GM18499 (cell line): ENCODE results near the gene ZNF334.

Experiments
- ATAC-seq: cut with Tn5 transposase; IDR thresholded peaks from one replicate; pipeline ENCODE4 v1.9.1; 2021; ENCODE audit warnings: moderate number of reproducible peaks; ENCODE audit not compliant: insufficient read depth, unreplicated experiment

The ZNF334 gene

DNA sequence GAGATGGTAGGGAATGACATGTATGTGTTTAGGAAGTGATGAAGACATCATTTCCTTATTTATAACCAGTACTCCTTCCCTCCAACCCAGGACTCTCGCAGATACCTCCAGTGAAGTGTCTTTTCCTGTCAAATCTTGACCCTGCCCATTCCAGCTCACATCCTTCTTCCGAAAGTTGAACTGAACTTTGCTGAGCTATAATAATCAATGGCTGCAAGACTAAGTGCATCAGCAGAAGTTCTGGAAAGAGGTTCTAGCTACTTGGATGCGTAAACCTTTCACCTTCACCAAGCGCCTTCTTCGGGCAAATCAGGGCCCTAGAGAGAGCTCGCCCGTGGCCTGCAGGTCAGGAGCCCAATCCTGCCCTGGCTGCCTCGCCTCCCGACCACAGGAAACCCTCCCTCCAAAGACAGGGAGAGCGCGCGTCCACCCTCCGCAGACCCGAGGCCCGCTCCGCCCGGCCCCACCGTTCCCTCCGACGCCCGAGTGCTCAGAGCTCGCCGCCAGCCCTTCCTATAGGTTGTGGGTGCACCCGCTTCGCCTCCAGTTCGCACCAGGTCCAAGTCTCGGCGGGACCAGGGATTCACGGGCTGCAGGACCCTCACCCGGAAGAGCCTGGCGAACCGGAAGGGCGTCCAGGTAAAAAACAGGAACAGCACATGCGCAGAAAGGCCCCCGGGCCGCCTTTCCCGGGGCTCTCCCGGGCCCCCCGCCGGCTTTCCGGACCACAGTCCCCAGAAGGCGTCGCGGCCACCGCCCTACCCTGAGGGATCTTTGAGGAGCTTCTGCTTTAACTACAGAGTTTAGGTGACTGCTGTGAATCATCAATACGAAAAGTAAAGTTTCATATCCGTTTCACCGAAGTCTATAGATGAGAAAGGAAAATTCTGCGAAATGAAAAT is at the start of gene ZNF334:
TSS of gene ZNF334 (minus strand) at position 617 of the 902 bp plus-strand sequence. CDS start 1,457 bp downstream, outside the sequence.
- ATAC-seq: no peak

DNA sequence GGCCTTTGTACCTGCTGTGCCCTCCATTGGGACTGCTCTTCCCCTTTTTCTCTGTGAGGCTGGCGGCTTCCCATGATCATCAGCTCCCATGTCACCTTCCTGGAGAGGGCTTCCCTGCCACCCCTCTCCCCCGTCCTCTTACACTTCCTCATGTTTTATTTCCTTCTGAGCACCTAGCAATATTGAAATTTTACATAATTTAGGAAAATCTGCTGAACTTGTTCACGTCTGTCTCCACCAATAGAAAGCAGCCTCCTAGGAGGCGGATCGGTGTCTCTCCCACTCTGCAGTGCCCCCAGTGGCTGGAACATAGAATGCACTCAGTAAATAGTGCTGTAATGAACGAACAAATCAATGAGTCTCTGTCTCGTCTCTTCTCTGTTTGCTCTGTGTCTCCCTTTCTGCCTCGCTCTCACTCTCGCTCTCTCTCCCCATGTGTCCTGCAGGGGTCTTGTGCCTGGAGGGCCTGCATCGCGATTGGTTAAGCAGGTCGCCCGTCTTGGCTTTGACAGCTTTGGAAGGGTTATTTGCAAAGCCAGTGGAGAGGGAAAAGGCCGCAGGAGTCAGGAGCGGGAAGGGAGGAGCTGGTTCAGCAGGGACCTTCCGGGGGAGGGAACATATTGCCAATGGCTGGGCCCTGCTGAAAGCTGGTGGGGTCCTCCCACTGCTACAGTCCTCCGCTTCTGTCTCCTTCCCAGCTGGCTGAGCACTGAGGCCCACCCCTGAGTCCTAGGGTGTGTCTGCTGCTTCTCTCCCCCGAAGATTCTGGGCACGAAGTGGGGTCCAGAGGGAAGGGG is 49.2 kb upstream of the ZNF334 start:
- no peak for ATAC-seq

DNA sequence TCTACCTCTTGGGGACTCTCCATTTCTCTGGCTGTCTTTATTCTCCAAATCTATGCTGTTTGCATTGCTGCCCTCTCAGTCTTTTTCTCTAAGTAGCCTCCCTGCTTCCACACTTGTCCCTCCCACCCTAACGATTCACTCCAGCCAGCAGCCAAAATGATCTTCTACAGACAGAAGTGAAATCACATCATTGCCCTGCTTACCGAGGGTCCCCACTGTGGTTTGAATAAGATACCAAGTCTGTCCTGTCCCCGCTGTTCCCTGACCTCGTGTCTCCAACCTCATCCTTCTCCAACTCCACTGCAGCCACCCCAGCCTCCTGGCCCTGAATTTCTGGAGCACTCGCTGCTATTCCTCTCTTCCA is 48.6 kb upstream of the ZNF334 start:
- no peak for ATAC-seq

DNA sequence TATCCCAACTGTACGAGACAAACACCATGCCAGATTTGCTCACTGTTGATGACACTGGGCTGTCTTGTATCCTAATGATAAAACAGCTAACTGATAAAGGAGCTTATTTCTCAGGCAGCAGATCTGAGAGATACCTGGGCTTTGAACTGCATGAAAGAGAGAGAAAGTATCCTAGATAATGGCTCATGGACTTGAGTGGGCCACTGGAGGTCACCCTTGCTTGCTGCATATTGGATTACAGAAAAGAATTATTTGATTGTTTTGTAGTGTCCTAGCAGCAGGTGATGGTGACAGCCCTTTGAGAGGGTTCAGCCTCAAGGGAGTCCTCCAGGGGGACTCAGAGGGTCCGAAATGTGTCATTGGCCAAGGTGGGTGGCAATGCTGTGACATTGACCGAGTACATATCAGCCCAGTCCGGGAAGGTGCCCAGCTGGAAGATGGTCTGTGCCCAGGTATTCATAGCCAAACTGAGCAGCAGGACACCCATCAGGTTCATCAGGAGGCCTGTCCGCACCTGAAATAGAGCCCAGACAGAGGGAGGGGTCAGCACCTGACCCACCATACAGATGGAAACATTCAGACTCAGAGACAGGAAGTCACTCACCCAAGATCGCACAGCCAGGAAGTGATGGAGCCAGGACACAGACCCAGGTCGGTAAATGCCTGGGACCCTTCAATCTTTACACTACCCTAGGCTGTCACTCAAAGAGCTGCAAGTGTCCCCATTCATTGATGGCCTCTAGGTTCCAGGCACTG is 46.5 kb upstream of the ZNF334 start:
- no peak for ATAC-seq

DNA sequence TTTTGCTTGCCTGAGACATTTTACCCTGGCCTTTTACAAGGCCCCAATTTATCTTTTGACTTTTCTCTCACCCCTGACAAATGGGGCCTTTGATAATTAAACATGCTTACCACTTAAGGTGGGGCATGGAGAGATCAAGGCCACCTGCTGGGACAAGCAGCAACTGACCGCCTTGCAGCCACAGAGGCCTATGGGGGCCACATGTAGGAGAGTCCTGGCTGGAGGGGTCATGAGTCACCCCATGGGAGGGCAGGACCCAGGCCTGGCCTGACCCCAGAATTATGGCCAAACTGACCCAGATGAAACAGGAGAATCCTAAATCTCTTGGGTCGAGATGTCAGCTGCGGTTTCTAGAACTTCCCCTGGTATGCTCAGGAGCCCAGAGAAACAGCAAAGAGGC is 45.6 kb upstream of the ZNF334 start:
- no peak for ATAC-seq

DNA sequence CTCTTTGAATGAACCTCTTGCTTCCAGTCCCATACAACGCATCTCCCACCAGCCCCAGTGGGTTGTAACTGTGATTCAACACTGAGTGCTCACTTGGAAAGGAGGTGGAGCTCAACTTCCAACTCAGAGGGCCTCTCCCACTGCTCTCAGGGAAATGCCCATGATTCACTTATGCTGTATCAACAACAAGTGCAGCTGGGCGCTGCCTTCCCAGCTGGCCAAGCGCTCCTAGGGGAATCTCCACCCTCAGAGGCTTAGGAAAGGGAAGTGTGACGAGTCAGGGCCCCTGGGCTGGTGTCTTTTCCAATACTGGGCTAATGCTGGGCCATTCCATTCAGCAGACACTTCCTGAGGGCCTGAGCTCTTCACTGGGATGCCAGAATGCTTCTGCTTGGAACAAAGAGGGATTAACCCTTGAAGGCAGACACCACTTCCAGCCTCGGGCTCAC is 45.2 kb upstream of the ZNF334 start:
- ATAC-seq: no peak

DNA sequence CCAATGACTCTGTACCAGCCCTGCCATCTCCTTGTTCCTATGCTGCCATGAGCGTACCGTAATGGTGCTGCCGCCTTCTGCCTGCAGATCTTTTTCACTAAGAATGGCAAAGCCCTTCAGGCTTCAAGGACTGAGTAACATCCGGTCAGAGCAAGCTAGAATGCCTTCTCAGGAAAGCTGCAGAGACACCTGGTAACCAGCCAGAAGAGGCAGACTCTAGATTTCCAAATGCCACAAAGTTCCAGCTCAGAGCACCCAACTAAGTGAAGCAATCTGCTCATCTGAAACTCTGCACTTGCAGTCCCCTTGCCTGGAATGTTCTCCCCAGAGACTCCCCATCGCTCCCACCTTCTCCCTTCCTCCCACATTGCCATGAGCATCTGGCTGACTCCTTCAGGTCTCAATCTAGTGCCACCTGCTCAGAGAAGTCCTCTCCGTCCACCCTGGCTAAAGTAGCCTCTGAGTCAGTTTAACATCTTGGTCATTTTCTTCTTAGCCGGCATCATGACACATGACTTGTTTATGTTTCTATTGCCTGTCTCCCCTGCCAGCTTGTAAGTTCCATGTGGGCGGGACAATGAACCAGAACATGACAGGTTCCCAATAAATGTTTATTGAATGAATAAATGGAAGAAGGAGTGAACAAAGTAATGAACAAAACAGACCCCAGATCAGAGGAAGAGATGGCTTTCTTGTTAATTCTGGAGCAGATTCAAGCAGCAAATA is 44.0 kb upstream of the ZNF334 start:
- no peak for ATAC-seq

DNA sequence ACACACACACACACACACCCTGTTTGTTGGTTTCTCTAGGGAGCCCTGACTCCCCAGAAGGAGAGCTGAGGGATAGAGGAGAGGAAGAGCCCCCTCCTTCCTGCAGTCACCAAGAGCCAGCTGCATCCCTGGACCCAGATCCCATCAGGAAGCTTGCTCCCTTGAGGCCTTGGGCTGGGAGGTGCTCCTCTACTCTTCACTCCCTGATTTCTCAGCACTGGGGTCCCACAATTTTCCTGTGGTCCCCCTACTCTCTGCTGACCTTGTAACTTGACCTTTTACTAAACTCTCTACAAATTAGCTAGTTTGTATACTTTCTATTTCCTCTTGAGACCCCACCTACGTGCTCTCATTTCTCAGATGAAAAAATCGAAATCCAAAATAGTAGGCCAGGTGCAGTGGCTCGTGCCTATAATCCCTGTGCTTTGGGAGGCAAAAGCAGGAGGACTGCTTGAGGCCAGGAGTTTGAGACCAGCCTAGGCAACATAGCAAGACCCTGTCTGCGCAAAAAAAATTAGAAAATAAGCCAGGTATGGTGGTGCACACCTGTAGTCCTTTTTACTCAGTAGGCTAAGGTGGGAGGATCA is 42.1 kb upstream of the ZNF334 start:
- ATAC-seq: no peak

DNA sequence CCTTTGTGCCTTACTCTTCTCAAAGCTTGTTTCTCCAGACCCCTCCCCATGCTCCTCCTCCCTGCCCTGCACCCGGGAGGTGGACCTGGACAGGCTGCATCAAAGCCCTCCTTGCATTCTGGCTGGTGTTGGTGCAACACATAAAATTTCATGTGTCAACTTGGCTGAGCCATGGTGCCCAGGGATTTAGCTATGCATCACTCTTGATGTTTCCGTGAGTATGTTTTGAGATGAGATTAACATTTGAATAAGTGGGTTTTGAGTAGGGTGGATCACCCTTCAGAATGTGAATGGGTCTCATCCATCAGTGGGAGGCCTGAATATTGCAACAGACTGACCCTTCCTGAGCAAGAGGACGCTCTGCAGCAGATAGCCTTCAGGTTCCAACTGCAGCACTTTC is 41.5 kb upstream of the ZNF334 start:
- ATAC-seq: no peak

DNA sequence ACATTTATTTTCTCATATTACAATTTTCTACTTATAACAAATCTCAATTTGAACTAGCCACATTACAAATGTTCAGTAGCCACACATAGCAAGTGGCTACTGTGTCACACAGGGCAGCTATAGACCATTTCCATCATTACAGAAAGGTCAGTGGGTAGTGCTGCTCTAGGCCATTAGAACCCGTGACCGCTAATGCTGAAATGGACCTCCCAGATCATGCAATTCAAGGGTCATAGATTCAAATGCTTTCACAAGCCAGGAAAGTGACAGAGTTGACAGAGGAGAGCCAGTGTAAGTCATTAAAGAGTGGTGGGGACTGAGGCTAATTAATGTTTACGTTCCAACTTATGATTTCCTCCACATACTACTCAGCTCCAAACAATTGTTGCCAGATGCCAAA is 40.6 kb upstream of the ZNF334 start:
- no peak for ATAC-seq

GRCh38 chr20:46552460-46553420 is 39.4 kb upstream of the ZNF334 start:
- ATAC-seq: peak; percentile 71

DNA sequence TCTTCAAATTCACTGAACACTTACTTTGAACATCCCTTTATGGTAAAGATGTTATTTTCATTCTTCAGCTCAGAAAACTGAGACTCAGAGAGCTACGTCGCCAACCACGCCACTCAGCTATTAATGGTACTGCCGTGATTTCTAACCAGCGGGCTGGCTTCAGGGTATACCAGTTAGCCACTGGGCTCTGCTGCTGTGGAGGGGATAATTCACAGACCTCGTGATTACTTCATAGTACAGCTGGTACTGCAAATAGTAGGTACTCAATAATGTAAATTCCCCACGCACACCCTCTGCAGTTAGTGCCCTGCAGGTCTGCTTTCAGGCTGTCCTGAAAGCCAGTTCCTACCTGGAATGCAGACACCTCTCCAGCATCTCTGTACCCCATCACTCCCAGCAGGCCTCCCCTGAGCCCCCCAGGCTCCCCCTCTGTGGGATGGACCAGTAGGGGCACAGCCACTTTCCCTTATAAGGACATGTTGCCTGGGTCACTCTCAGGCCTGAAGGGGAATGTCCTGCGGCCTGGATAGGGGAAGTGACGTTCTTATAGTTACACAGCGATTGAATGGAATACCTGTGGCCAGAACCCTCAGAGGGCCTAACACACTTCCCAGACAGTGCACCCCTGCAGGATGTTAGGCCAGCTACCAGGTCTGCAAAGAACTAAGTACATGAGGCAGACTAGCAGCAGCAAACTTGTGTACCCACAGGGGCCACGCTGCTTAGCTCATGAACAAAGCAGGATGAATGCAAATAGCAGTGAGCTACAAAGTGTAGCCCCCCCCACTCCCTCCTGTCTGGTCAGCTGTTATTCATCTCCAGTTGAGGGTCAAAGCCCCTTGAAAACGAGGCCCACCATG is 38.4 kb upstream of the ZNF334 start:
- ATAC-seq: no peak

DNA sequence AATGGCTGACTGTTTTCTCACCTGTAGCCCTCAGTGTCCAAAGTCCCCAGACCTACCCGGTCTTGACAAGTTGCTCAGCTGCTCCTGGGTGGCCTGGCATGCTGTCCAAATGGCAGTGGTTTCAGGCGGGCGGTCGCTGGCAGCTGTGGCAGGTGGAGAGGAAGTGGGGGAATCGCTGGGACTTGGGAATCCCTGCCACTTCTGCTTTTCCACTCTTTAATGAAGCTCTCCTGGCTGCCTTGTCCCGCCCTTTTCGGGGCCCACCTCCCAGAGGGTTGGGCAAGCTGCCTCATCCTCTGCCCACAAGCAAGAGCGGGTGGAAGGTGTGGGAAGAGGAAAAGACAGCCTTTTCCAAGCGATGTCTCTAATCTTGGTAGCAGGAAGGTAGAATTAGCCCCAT is 37.1 kb upstream of the ZNF334 start, which contains the start of gene OCSTAMP:
TSS of gene OCSTAMP (minus strand) at position 194 of the 400 bp plus-strand sequence. CDS start at position 100, 94 bp downstream.
- no peak for ATAC-seq

DNA sequence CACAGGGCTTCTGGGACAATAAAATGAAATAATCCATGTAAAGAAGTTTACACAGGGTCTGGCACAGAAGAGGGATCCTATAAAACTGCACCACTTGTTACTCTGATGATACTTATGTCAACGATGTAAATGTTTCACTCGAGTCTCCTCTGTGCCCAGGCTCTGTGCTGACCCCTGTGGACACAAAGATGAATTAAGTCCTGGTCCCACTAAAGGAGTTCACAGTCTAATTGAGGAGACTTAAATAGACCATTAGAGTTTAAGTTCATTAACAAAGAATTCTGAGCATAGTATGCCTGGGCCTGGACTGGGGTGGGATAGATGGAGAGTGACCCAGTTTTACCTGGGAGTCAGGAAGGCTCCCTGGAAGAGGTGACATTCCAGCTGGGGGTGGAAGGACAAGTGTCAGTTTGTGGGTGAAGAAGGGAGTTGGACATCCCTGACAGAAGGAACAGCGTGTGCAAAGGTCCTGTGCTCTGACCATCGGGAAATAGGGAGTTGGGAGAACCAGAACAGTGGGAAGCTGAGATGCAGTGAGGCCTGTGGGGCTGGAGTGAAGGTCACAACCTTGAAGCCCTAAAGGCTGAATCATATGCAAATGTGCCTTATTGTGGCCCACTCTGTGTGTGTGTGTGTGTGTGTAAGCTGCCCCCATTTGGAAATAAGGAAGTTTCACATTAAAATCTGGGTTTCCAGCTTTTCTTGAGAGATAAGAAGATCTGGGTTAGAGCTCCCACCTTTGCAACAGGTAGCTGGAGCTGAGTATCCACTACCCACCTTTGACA is 36.0 kb upstream of the ZNF334 start:
- ATAC-seq: no peak

DNA sequence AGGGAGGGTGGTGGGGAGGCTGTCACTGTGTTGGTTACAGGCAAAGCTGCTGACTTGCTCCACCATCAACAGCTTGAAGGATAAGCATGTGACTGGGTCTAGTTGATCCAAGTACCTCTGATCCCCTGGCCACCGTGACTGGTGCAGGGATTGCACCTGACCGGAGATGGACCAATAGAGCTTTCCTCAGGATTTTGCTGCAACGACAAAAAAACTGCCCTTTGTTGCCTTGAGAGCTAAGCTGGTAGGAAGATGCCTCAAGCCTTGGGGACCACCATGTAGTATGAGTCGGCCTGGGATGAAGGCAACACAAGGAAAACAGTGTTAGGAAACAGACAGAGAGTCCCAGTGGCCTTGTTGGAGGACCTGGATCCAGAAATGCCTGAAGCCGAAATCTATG is 35.3 kb upstream of the ZNF334 start:
- ATAC-seq: no peak

GRCh38 chr20:46547995-46548394 is 34.6 kb upstream of the ZNF334 start:
- no peak for ATAC-seq

DNA sequence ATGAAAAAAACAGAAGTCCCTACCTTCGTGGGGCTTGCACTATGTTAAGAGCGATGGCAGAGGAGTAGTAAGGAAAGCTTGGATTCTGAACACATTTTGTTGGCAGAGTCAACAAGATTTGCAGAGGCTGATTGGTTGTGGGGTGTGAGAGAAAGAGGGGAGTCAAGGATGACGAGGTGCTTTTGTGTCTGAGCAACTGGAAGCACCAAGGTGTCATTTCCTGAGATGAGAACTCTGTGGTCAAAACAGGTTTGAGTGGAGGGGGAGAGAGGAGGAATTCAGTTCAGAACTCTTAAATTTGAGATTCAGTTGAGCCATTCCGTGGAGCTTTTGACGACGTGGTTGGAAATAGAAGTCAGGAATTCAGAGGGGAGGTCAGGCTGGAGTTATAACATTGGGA is 33.6 kb upstream of the ZNF334 start:
- ATAC-seq: no peak
